DMS153 treated with DMSO at 0.1 percent for 48 hours (cell line): ENCODE results near the gene LHX1.

ENCODE experiments used
- DNase-seq: peaks from one replicate; lab custom pipeline; 2025; ENCODE audit not compliant: unreplicated experiment; lab: John Stamatoyannopoulos, UW

Gene LHX1

GRCh38 chr17:36921095-36921851 is 16.0 kb upstream of the LHX1 start:
- DNase-seq: no peak

GRCh38 chr17:36922175-36922574 is 15.1 kb upstream of the LHX1 start:
- no peak for DNase-seq

- no peak for DNase-seq
These were observed 13.5 kb upstream of the LHX1 start for GRCh38 chr17:36923814-36924221.

- no peak for DNase-seq
These were observed 11.0 kb upstream of the LHX1 start for GRCh38 chr17:36926226-36926625.

- DNase-seq: no peak
These were observed 10.6 kb upstream of the LHX1 start for GRCh38 chr17:36926701-36927100.

GRCh38 chr17:36928471-36929345 is 8.6 kb upstream of the LHX1 start:
- DNase-seq: no peak

- DNase-seq: no peak
These were observed 7.3 kb upstream of the LHX1 start for GRCh38 chr17:36929851-36930582.

- no peak for DNase-seq
These were observed 6.7 kb upstream of the LHX1 start for GRCh38 chr17:36930583-36930900.

- no peak for DNase-seq
These were observed 6.1 kb upstream of the LHX1 start for GRCh38 chr17:36931096-36931696.

GRCh38 chr17:36931697-36932382 is 5.4 kb upstream of the LHX1 start:
- DNase-seq: peak; percentile 9

- DNase-seq: no peak
These were observed 4.9 kb upstream of the LHX1 start for GRCh38 chr17:36932383-36932693.

GRCh38 chr17:36932694-36933511 is 4.4 kb upstream of the LHX1 start:
- DNase-seq: no peak

GRCh38 chr17:36933512-36934143 is 3.6 kb upstream of the LHX1 start:
- no peak for DNase-seq

- DNase-seq: no peak
These were observed 3.1 kb upstream of the LHX1 start for GRCh38 chr17:36934144-36934691.

- no peak for DNase-seq
These were observed 2.3 kb upstream of the LHX1 start for GRCh38 chr17:36934692-36935630.

- DNase-seq: no peak
These were observed 1.4 kb upstream of the LHX1 start for GRCh38 chr17:36935671-36936454.

GRCh38 chr17:36936455-36937000 is 747 bp upstream of the LHX1 start:
- no peak for DNase-seq
